GM23338 (cell line): ENCODE data around the gene ADGRG4.

Experiments used
- CREB1 ChIP-seq: fragments of 250-450 bp; sonication (Bioruptor Pico); IDR thresholded peaks from 2 replicates; pipeline ENCODE4 v1.5.0; 2020; ENCODE audit warnings: low read depth, mild to moderate bottlenecking, moderate library complexity
- CTCF ChIP-seq, 2 experiments: fragments of 200-600 bp in 1 of 2; sonication (generic) in 1 of 2; conservative IDR thresholded peaks; 2 replicates each; pipeline versions ENCODE4 v1.5.1 to v1.6.1; 2016 to 2017; ENCODE audit warnings: antibody characterized with exemption in 2 of 2, low read depth in 2 of 2, mild to moderate bottlenecking in 2 of 2, moderate library complexity in 1 of 2
- EZH2 ChIP-seq: fragments of 200-600 bp; sonication (generic); IDR thresholded peaks from one replicate; pipeline ENCODE4 v1.8.0; 2017; ENCODE audit warnings: antibody characterized with exemption, mild to moderate bottlenecking, low read depth; ENCODE audit not compliant: unreplicated experiment
- EZH2phosphoT487 ChIP-seq: fragments of 200-600 bp; sonication (generic); IDR thresholded peaks from one replicate; pipeline ENCODE4 v1.8.1; 2018; ENCODE audit warnings: antibody characterized with exemption; ENCODE audit not compliant: unreplicated experiment
- JUNB ChIP-seq: IDR thresholded peaks from one replicate; pipeline ENCODE4 v1.6.1; 2016; ENCODE audit warnings: antibody characterized with exemption; ENCODE audit not compliant: unreplicated experiment
- NANOG ChIP-seq: IDR thresholded peaks from 2 replicates; pipeline ENCODE4 v1.6.1; 2016; ENCODE audit warnings: antibody characterized with exemption, borderline replicate concordance
- POLR2AphosphoS5 ChIP-seq: IDR thresholded peaks from 2 replicates; pipeline ENCODE4 v1.6.1; 2016; ENCODE audit warnings: antibody characterized with exemption, low read depth
- REST ChIP-seq: IDR thresholded peaks from one replicate; pipeline ENCODE4 v1.6.1; 2018; ENCODE audit warnings: antibody characterized with exemption; ENCODE audit not compliant: unreplicated experiment
- STAT1 ChIP-seq: IDR thresholded peaks from one replicate; pipeline ENCODE4 v1.6.1; 2016; ENCODE audit warnings: antibody characterized with exemption; ENCODE audit not compliant: unreplicated experiment
- ZNF331 ChIP-seq: fragments of 250-450 bp; sonication (Bioruptor Pico); IDR thresholded peaks from 2 replicates; pipeline ENCODE4 v1.5.0; 2020; ENCODE audit warnings: low read depth, mild to moderate bottlenecking, moderate library complexity
- TF ChIP-seq, protein P1 (sequence below): fragments of 250-450 bp; sonication (Bioruptor Pico); IDR thresholded peaks from 2 replicates; pipeline ENCODE4 v1.5.0; 2020; ENCODE audit warnings: mild to moderate bottlenecking, moderate library complexity

- TF ChIP-seq CTCF (conservative IDR thresholded peaks at IDR 0.05; ENCODE audit: low read depth in 2 of 2) (no peak), EZH2 (no peak), JUNB (no peak), EZH2phosphoT487 (no peak), REST (no peak), CREB1 (CRISPR knock-in tag) (no peak), POLR2AphosphoS5 (no peak), ZNF331 (CRISPR knock-in tag) (no peak), STAT1 (no peak), NANOG (no peak)
- TF ChIP-seq, protein P1, sequence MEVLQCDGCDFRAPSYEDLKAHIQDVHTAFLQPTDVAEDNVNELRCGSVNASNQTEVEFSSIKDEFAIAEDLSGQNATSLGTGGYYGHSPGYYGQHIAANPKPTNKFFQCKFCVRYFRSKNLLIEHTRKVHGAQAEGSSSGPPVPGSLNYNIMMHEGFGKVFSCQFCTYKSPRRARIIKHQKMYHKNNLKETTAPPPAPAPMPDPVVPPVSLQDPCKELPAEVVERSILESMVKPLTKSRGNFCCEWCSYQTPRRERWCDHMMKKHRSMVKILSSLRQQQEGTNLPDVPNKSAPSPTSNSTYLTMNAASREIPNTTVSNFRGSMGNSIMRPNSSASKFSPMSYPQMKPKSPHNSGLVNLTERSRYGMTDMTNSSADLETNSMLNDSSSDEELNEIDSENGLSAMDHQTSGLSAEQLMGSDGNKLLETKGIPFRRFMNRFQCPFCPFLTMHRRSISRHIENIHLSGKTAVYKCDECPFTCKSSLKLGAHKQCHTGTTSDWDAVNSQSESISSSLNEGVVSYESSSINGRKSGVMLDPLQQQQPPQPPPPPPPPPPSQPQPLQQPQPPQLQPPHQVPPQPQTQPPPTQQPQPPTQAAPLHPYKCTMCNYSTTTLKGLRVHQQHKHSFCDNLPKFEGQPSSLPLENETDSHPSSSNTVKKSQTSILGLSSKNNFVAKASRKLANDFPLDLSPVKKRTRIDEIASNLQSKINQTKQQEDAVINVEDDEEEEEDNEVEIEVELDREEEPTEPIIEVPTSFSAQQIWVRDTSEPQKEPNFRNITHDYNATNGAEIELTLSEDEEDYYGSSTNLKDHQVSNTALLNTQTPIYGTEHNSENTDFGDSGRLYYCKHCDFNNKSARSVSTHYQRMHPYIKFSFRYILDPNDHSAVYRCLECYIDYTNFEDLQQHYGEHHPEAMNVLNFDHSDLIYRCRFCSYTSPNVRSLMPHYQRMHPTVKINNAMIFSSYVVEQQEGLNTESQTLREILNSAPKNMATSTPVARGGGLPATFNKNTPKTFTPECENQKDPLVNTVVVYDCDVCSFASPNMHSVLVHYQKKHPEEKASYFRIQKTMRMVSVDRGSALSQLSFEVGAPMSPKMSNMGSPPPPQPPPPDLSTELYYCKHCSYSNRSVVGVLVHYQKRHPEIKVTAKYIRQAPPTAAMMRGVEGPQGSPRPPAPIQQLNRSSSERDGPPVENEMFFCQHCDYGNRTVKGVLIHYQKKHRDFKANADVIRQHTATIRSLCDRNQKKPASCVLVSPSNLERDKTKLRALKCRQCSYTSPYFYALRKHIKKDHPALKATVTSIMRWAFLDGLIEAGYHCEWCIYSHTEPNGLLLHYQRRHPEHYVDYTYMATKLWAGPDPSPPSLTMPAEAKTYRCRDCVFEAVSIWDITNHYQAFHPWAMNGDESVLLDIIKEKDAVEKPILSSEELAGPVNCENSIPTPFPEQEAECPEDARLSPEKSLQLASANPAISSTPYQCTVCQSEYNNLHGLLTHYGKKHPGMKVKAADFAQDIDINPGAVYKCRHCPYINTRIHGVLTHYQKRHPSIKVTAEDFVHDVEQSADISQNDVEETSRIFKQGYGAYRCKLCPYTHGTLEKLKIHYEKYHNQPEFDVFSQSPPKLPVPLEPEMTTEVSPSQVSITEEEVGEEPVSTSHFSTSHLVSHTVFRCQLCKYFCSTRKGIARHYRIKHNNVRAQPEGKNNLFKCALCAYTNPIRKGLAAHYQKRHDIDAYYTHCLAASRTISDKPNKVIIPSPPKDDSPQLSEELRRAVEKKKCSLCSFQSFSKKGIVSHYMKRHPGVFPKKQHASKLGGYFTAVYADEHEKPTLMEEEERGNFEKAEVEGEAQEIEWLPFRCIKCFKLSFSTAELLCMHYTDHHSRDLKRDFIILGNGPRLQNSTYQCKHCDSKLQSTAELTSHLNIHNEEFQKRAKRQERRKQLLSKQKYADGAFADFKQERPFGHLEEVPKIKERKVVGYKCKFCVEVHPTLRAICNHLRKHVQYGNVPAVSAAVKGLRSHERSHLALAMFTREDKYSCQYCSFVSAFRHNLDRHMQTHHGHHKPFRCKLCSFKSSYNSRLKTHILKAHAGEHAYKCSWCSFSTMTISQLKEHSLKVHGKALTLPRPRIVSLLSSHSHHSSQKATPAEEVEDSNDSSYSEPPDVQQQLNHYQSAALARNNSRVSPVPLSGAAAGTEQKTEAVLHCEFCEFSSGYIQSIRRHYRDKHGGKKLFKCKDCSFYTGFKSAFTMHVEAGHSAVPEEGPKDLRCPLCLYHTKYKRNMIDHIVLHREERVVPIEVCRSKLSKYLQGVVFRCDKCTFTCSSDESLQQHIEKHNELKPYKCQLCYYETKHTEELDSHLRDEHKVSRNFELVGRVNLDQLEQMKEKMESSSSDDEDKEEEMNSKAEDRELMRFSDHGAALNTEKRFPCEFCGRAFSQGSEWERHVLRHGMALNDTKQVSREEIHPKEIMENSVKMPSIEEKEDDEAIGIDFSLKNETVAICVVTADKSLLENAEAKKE (CRISPR knock-in tag) = no peak
These were observed 94.5 kb downstream of the ADGRG4 start for GRCh38 chrX:136395271-136395670.
